Neutrophil (primary cell): ENCODE measurements around the gene MPHOSPH10.

ENCODE experiments used
- H3K27ac ChIP-seq: fragments of 200-600 bp; sonication (generic); 2 replicates; pipeline ENCODE4 v1.5.1; 2016; ENCODE audit warnings: mild to moderate bottlenecking, moderate library complexity
- H3K27me3 ChIP-seq: fragments of 200-600 bp; sonication (generic); 2 replicates; pipeline ENCODE4 v1.6.0; 2016; ENCODE audit warnings: mild to moderate bottlenecking
- H3K36me3 ChIP-seq: fragments of 200-600 bp; sonication (generic); 2 replicates; pipeline ENCODE4 v1.5.1; 2017
- H3K4me1 ChIP-seq, 2 experiments: fragments of 200-600 bp in 1 of 2; sonication (generic) in 1 of 2; 1 replicate in 1 of 2; 2 replicates in 1 of 2; pipeline versions ENCODE4 v1.5.1 to v1.6.1; 2013 to 2016; ENCODE audit warnings: low read depth in 1 of 2, low read length in 1 of 2, mild to moderate bottlenecking in 1 of 2, moderate library complexity in 1 of 2; ENCODE audit not compliant: control insufficient read depth in 1 of 2, insufficient read depth in 1 of 2
- H3K4me3 ChIP-seq, 2 experiments: fragments of 200-600 bp in 1 of 2; sonication (generic) in 1 of 2; 1 replicate in 1 of 2; 2 replicates in 1 of 2; pipeline ENCODE4 v1.5.1; 2013 to 2016; ENCODE audit warnings: low read depth in 1 of 2, low read length in 1 of 2, mild to moderate bottlenecking in 1 of 2, moderate library complexity in 1 of 2
- H3K9me3 ChIP-seq: fragments of 200-600 bp; sonication (generic); 2 replicates; pipeline ENCODE4 v1.5.1; 2016
- TF ChIP-seq, protein P1 (sequence below): fragments of 200-600 bp; sonication (generic); IDR thresholded peaks from 2 replicates; pipeline ENCODE4 v1.5.1; 2016; ENCODE audit warnings: antibody characterized with exemption

MPHOSPH10 gene

DNA sequence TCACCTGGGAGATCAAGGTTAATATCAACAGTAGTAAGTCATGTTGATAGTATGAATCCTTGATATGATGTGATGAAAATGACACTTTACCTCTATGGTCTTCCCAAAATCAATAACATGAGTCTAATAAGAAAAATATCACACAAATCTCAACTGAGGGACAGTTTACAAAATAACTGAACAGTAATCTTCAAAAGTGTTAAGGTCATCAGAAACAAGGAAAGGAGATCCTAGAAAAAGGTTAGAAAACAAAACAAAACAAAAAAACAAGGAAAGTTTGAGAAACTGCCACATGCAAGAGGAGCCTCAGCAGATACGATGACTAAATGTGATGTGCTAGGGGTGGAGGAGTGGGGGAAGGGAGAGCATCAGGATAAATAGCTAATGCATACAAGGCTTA lies 16.6 kb upstream of the MPHOSPH10 start:
- Histone ChIP-seq H3K36me3 (peaks cover 31% of the 10 kb centered on the region), H3K4me1 (no peaks in the 10 kb centered on the region)
- TF ChIP-seq, protein P1, sequence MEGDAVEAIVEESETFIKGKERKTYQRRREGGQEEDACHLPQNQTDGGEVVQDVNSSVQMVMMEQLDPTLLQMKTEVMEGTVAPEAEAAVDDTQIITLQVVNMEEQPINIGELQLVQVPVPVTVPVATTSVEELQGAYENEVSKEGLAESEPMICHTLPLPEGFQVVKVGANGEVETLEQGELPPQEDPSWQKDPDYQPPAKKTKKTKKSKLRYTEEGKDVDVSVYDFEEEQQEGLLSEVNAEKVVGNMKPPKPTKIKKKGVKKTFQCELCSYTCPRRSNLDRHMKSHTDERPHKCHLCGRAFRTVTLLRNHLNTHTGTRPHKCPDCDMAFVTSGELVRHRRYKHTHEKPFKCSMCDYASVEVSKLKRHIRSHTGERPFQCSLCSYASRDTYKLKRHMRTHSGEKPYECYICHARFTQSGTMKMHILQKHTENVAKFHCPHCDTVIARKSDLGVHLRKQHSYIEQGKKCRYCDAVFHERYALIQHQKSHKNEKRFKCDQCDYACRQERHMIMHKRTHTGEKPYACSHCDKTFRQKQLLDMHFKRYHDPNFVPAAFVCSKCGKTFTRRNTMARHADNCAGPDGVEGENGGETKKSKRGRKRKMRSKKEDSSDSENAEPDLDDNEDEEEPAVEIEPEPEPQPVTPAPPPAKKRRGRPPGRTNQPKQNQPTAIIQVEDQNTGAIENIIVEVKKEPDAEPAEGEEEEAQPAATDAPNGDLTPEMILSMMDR = no peak

DNA sequence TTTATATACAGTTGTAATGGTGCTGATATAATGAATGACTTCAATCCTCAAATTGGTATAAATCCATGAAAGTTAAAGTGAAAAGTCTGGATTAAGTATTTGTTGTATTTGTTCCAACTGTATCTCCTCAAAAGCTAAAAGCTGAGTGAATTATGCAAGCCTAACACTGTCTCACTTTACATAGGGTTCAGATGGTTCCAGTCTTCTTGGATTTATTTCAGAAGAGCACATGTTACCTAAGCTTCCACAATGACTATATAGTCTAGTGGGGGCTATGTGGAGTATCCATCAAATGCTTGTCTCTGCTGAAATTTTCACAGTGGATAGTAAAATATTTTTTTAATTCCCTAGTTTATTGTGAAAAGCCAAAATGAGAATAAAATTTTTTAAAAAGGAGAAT lies 13.4 kb upstream of the MPHOSPH10 start:
- Histone ChIP-seq H3K4me1 (no peaks in the 10 kb centered on the region), H3K27me3 (no peaks in the 10 kb centered on the region), H3K4me3 (no peak overlapping the region), H3K9me3 (no peaks in the 10 kb centered on the region), H3K36me3 (peaks cover 40% of the 10 kb centered on the region), H3K27ac (no peak overlapping the region)
- TF ChIP-seq, protein P1 = no peak

More for the DNA sequence above, 16.6 kb upstream of the MPHOSPH10 start:
- Histone ChIP-seq H3K4me3 (no peak overlapping the region), H3K27ac (no peak overlapping the region), H3K27me3 (no peaks in the 10 kb centered on the region), H3K9me3 (no peaks in the 10 kb centered on the region)

DNA sequence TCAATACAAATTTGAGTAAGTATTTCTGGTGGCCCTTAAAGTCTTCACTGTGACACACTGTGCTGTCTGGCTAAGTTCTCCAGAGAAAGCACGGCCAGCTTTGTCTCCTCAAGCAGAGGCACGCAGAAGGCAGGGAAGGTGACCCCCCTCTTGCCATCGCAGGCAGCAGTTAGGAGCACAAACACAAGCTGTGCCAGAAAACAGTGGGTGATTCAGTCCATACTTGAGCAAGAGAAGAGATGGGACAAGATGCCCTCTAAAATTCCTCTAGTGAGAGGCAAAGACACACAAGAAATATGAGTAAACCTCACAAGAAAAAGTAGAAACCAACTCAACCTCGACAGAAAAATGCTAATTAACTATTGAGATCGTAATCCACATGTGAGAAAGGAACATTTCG lies 10.2 kb upstream of the MPHOSPH10 start:
- Histone ChIP-seq H3K27ac (no peak overlapping the region), H3K9me3 (no peaks in the 10 kb centered on the region), H3K27me3 (no peaks in the 10 kb centered on the region), H3K36me3 (peaks cover 48% of the 10 kb centered on the region), H3K4me1 (no peaks in the 10 kb centered on the region), H3K4me3 (no peak overlapping the region)
- TF ChIP-seq, protein P1 = no peak

DNA sequence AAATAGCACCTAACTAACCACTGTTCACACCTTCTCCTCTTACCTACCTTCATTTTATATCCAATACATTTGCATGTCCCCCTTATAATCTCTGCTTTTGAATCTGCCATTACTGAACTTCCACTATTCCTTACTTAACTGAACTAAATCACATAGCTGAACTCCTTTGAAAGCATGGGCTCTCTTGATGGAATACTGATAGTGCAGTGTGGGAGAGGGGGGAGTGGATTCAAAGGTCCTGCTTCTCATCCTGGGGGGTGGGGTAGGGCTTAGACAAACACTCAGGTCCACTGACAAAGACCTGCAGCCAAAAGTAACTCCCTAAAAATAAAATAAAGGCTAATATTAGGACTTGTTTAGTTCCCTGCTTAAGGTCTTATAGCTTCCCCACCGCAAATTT lies 9.0 kb upstream of the MPHOSPH10 start:
- peaks cover 47% of the 10 kb centered on the region for H3K36me3 ChIP-seq
- TF ChIP-seq, protein P1 = no peak
- no peaks in the 10 kb centered on the region for H3K9me3 ChIP-seq
- H3K27me3 ChIP-seq = no peaks in the 10 kb centered on the region
- H3K4me3 ChIP-seq = no peak overlapping the region
- no peaks in the 10 kb centered on the region for H3K4me1 ChIP-seq
- H3K27ac ChIP-seq = no peak overlapping the region

DNA sequence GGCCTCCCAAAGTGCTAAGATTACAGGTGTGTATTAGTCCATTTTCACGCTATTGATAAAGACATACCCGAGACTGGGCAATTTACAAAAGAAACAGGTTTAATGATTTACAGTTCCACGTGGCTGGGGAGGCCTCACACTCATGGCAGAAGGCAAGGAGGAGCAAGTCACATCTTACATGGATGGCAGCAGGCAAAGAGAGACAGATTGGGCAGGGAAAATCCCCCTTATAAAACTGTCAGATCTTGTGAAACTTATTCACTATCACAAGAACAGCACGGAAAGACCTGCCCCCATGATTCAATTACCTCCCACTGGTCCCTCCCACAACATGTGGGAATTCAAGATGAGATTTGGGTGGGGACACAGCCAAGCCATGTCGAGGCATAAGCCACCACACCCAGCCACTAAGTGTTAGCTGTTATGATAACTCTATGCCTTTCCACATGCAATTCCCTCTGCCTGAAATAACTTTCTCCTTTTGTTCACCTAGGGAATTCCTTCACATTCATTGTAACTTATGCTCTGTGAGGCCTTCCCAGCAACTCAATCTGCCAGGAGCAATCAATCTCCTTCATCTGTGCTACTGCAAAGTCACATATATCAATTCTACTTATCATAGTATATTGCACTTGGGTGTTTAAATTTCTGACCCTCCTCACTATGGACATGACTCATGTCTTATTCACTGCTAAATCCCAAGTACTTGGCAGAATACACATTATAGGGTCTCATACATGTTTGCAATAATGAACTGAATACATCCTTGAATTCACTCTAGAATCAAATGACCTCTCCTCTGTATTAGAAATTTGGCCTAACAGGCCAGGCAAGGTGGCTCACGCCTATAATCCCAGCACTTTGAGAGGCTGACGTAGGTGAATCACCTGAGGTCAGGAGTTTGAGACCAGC lies 7.8 kb upstream of the MPHOSPH10 start:
- TF ChIP-seq, protein P1 = no peak
- Histone ChIP-seq H3K4me1 (no peaks in the 10 kb centered on the region), H3K27ac (no peak overlapping the region), H3K36me3 (peaks cover 44% of the 10 kb centered on the region), H3K9me3 (no peaks in the 10 kb centered on the region), H3K4me3 (no peak overlapping the region), H3K27me3 (no peaks in the 10 kb centered on the region)
